Measurements from ENCODE around the gene ST13. TPM values are rescaled to one million over a fixed set of nuclear protein-coding genes. Genes with fewer than 3 reads are reported as not detected.
"Not testable (repeated sequence)": the region's sequence is repeated elsewhere in the genome, so short reads cannot be mapped to it uniquely, and the experiment has no call there.

Gene ST13
- polyA plus RNA-seq, 1 donor from 2014 or later: 195 TPM

DNA sequence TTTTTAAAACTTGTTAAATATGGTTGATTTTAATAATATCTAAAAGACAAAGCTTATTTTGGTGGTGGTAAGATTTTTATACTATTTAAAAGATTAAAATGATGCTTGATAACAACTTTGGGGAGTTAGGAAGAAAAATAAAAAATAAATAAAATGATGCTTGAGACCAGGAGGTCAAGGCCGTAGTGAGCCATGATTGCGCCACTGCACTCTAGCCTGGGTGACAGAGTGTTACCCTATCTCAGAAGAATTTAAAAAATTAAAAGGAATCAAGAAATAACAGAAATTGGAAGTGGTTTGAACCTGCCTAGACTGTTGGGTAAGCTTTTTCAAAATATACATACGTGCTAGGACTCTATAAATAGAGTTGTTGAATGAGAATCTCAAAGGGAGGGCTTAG is 17.6 kb upstream of the ST13 start:
- Histone ChIP-seq H3K27ac (ENCODE audit: low read length) (no peak overlapping the region), H3K4me3 (ENCODE audit: low read length) (no peak overlapping the region), H3K9ac (ENCODE audit: low read length) (no peak overlapping the region)

DNA sequence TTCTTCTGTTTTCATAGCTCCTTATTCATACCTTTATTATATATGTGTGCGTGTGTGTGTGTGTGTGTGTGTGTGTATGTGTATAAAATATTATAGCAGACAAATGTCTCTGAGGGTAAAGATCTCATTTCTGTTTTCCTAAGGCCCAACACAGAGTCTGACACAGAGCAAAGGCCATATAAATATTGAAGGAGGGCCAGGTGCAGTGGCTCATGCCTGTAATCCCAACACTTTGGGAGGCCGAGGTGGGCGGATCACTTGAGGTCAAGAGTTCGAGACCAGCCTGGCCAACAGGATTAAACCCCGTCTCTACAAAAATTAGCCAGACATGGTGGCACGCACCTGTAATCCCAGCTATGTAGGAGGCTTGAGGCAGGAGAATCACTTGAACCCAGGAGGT is 11.9 kb upstream of the ST13 start:
- H3K9me3 ChIP-seq (ENCODE audit: low read length); H3K4me3 ChIP-seq (ENCODE audit: low read length); H3K27ac ChIP-seq (ENCODE audit: low read length); H2AFZ ChIP-seq (ENCODE audit: low read depth, low read length); H3K9ac ChIP-seq (ENCODE audit: low read length); H3K79me2 ChIP-seq (replicated peaks; ENCODE audit: insufficient read depth, low read length); H3K36me3 ChIP-seq (ENCODE audit: insufficient read depth, low read length); H3F3A ChIP-seq (ENCODE audit: insufficient read depth, low read length, poor library complexity, severe bottlenecking); H3K4me2 ChIP-seq (ENCODE audit: low read length); H3K27me3 ChIP-seq (ENCODE audit: insufficient read depth, low read depth, low read length); H4K20me1 ChIP-seq (ENCODE audit: insufficient read depth); H3K9me2 ChIP-seq (ENCODE audit: insufficient read depth, low read length): not testable (repeated sequence)

More for the DNA sequence above, 17.6 kb upstream of the ST13 start:
- Histone ChIP-seq H2AFZ (ENCODE audit: low read depth, low read length) (no peak overlapping the region), H3K9me3 (ENCODE audit: low read length) (no peaks in the 10 kb centered on the region), H3K9me2 (ENCODE audit: insufficient read depth, low read length) (no peaks in the 10 kb centered on the region), H3K4me2 (ENCODE audit: low read length) (no peak overlapping the region), H4K20me1 (ENCODE audit: insufficient read depth) (no peaks in the 10 kb centered on the region), H3F3A (ENCODE audit: insufficient read depth, low read length, poor library complexity, severe bottlenecking) (no peaks in the 10 kb centered on the region), H3K79me2 (replicated peaks; ENCODE audit: insufficient read depth, low read length) (no peaks in the 10 kb centered on the region), H3K36me3 (ENCODE audit: insufficient read depth, low read length) (no peaks in the 10 kb centered on the region), H3K27me3 (ENCODE audit: insufficient read depth, low read depth, low read length) (no peaks in the 10 kb centered on the region)
- TF ChIP-seq SMC3 (conservative IDR thresholded peaks at IDR 0.05; ENCODE audit: poor library complexity): no peak
- TF ChIP-seq, protein P1, sequence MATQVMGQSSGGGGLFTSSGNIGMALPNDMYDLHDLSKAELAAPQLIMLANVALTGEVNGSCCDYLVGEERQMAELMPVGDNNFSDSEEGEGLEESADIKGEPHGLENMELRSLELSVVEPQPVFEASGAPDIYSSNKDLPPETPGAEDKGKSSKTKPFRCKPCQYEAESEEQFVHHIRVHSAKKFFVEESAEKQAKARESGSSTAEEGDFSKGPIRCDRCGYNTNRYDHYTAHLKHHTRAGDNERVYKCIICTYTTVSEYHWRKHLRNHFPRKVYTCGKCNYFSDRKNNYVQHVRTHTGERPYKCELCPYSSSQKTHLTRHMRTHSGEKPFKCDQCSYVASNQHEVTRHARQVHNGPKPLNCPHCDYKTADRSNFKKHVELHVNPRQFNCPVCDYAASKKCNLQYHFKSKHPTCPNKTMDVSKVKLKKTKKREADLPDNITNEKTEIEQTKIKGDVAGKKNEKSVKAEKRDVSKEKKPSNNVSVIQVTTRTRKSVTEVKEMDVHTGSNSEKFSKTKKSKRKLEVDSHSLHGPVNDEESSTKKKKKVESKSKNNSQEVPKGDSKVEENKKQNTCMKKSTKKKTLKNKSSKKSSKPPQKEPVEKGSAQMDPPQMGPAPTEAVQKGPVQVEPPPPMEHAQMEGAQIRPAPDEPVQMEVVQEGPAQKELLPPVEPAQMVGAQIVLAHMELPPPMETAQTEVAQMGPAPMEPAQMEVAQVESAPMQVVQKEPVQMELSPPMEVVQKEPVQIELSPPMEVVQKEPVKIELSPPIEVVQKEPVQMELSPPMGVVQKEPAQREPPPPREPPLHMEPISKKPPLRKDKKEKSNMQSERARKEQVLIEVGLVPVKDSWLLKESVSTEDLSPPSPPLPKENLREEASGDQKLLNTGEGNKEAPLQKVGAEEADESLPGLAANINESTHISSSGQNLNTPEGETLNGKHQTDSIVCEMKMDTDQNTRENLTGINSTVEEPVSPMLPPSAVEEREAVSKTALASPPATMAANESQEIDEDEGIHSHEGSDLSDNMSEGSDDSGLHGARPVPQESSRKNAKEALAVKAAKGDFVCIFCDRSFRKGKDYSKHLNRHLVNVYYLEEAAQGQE (IDR thresholded peaks at IDR 0.05; ENCODE audit: borderline replicate concordance): no peak
- no peak for TF ChIP-seq TAF1 (IDR thresholded peaks at IDR 0.05; ENCODE audit: low read depth)
- no peak for TF ChIP-seq EZH2 (IDR thresholded peaks at IDR 0.05; ENCODE audit: borderline replicate concordance, insufficient read depth, low read length, poor library complexity, severe bottlenecking)
- TF ChIP-seq EP300 (conservative IDR thresholded peaks at IDR 0.05; ENCODE audit: poor library complexity, severe bottlenecking): no peak
- TF ChIP-seq RAD21 (conservative IDR thresholded peaks at IDR 0.05): no peak
- TF ChIP-seq, protein P2, sequence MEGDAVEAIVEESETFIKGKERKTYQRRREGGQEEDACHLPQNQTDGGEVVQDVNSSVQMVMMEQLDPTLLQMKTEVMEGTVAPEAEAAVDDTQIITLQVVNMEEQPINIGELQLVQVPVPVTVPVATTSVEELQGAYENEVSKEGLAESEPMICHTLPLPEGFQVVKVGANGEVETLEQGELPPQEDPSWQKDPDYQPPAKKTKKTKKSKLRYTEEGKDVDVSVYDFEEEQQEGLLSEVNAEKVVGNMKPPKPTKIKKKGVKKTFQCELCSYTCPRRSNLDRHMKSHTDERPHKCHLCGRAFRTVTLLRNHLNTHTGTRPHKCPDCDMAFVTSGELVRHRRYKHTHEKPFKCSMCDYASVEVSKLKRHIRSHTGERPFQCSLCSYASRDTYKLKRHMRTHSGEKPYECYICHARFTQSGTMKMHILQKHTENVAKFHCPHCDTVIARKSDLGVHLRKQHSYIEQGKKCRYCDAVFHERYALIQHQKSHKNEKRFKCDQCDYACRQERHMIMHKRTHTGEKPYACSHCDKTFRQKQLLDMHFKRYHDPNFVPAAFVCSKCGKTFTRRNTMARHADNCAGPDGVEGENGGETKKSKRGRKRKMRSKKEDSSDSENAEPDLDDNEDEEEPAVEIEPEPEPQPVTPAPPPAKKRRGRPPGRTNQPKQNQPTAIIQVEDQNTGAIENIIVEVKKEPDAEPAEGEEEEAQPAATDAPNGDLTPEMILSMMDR (IDR thresholded peaks at IDR 0.05; ENCODE audit: poor library complexity, severe bottlenecking): no peak
- TF ChIP-seq POLR2AphosphoS5 (IDR thresholded peaks at IDR 0.05): no peak
- no peak for TF ChIP-seq MXI1 (conservative IDR thresholded peaks at IDR 0.05; ENCODE audit: poor library complexity, severe bottlenecking)

DNA sequence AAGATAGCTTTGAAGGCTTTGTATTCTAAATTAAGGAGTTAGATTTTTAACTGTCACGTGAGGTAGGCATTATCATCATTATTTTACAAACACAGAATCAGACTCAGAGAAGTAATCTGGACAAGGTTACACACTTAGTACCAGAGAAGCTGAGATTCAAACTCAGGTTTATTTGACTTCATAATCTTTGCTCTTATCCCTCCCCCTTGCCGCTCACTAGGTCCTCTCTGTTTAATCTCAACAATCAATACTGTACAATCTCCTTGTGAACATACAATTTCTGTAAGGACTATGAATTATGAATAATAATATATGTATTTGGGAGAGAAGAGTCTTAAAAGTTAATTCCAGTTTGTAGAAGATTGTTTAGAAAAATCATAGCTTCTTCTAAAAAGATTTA is 10.7 kb upstream of the ST13 start:
- Histone ChIP-seq H3K36me3 (ENCODE audit: insufficient read depth, low read length) (no peaks in the 10 kb centered on the region), H3K9me3 (ENCODE audit: low read length) (no peaks in the 10 kb centered on the region), H3K27ac (ENCODE audit: low read length) (no peak overlapping the region), H3K27me3 (ENCODE audit: insufficient read depth, low read depth, low read length) (no peaks in the 10 kb centered on the region), H3K9ac (ENCODE audit: low read length) (no peak overlapping the region), H2AFZ (ENCODE audit: low read depth, low read length) (no peak overlapping the region), H3K4me3 (ENCODE audit: low read length) (no peak overlapping the region), H3K79me2 (replicated peaks; ENCODE audit: insufficient read depth, low read length) (no peaks in the 10 kb centered on the region), H3K9me2 (ENCODE audit: insufficient read depth, low read length) (no peaks in the 10 kb centered on the region), H3F3A (ENCODE audit: insufficient read depth, low read length, poor library complexity, severe bottlenecking) (no peaks in the 10 kb centered on the region), H3K4me2 (ENCODE audit: low read length) (no peak overlapping the region), H4K20me1 (ENCODE audit: insufficient read depth) (no peaks in the 10 kb centered on the region)
- TF ChIP-seq, protein P2 (IDR thresholded peaks at IDR 0.05; ENCODE audit: poor library complexity, severe bottlenecking): no peak
- TF ChIP-seq SMC3 (conservative IDR thresholded peaks at IDR 0.05; ENCODE audit: poor library complexity) (no peak), RAD21 (conservative IDR thresholded peaks at IDR 0.05) (no peak), EZH2 (IDR thresholded peaks at IDR 0.05; ENCODE audit: borderline replicate concordance, insufficient read depth, low read length, poor library complexity, severe bottlenecking) (no peak), TAF1 (IDR thresholded peaks at IDR 0.05; ENCODE audit: low read depth) (no peak), EP300 (conservative IDR thresholded peaks at IDR 0.05; ENCODE audit: poor library complexity, severe bottlenecking) (no peak), POLR2AphosphoS5 (IDR thresholded peaks at IDR 0.05) (no peak), MXI1 (conservative IDR thresholded peaks at IDR 0.05; ENCODE audit: poor library complexity, severe bottlenecking) (no peak)
- TF ChIP-seq, protein P1 (IDR thresholded peaks at IDR 0.05; ENCODE audit: borderline replicate concordance): no peak

Measured in neural cell (in vitro differentiated cells).